Pancreas (tissue), 10 donors: Measurements from ENCODE around the gene DPYSL3. TPM values are rescaled to one million over a fixed set of nuclear protein-coding genes. Genes with fewer than 3 reads are reported as not detected.

ENCODE experiments used
- ATAC-seq, 4 donors: fragments of 200-7000 bp; cut with Tn5 transposase; one replicate each; pipeline versions ENCODE4 v1.8.0 to v1.9.1; 2020; ENCODE audit warnings: mild to moderate bottlenecking in 4 of 4, moderate library complexity in 4 of 4
- DNase-seq, 6 donors: peaks; one replicate each; pipeline ENCODE4 v3.0.0-alpha.2; 2020
- FAIRE-seq: peaks from 2 replicates; lab custom pipeline; 2012; peaks lifted over from hg19 to GRCh38; lab: Jason Lieb, UNC
- H3K27ac ChIP-seq, 4 donors: fragments of 200-600 bp; sonication (generic); 1 replicate in 3 of 4; 2 replicates in 1 of 4; pipeline versions ENCODE4 v1.5.0 to v1.8.0; 2020
- H3K27me3 ChIP-seq, 4 donors: fragments of 200-600 bp; one replicate each; pipeline ENCODE4 v1.8.0; 2021
- H3K36me3 ChIP-seq, 3 donors: fragments of 200-600 bp; sonication (generic) in 1 of 3; one replicate each; pipeline versions ENCODE4 v1.5.0 to v1.8.0; 2020 to 2021
- H3K4me1 ChIP-seq, 3 donors: fragments of 200-600 bp; one replicate each; pipeline ENCODE4 v1.8.0; 2021
- H3K4me3 ChIP-seq, 4 donors: fragments of 200-600 bp; sonication (generic) in 2 of 4; one replicate each; pipeline versions ENCODE4 v1.5.0 to v1.8.0; 2020 to 2021
- H3K9me3 ChIP-seq, 4 donors: fragments of 200-600 bp; one replicate each; pipeline ENCODE4 v1.8.0; 2021
- CTCF ChIP-seq, 4 donors: fragments of 200-600 bp; sonication (generic) in 3 of 4; IDR thresholded peaks; one replicate each; pipeline versions ENCODE4 v1.5.0 to v1.8.0; 2021; ENCODE audit warnings: antibody characterized with exemption in 4 of 4
- WGBS, 2 donors: extraction: QIAGEN DNeasy Blood & Tissue Kit; methylation state at CpG; one replicate each; pipeline ENCODE4 v1.1.7; 2013; 5-methylcytosine and 5-hydroxymethylcytosine counted together
- intact Hi-C, 3 donors: fragments of 100-400 bp; cut with DNase I; formaldehyde crosslinking; loops; one replicate each; pipeline versions ENCODE4 v1.11.1 to v1.14.2; 2022
- polyA plus RNA-seq, 2 donors: library from polyadenylated mRNA; stranded (reverse); fragments of 200-250 nt; gene quantifications; one replicate each; pipeline ENCODE4 v1.2.3, GENCODE V29; 2013
- total RNA-seq, 6 donors: library from RNA; stranded (reverse); fragmentation: NEBNext Ultra II Directional in 4 of 6; extraction: Animal tissue kit (Norgen Biotek cat#: 25700) in 4 of 6; gene quantifications; one replicate each; pipeline versions ENCODE4 v1.2.1 to v1.2.4, GENCODE V29; 2021 to 2023
- donor health status: healthy with polysubstance abuse.
- donor health status: DM: no; HTN: no; CAD: no; lungs with moderate emphysema.
- donor health status: DM: no; HTN: no; CAD: no.
- donor health status: control.
- donor health status: control.
- donor health status: Bipolar disorder and iron deficiency.
- donor health status: DM: yes; HTN: yes; CAD: no.
- donor health status: DM: no; HTN: no; CAD: no.
- donor health status: DM: no; HTN: no; CAD: no.
- donor health status: DM: yes; HTN: yes; CAD: no.

Gene DPYSL3
- total and polyA plus RNA-seq, 8 donors: 1.7 to 18.4 (median 5.0) TPM

GRCh38 chr5:147412561-147412960 lies 97.3 kb downstream of the DPYSL3 start:
- no peak for ATAC-seq
- Histone ChIP-seq H3K36me3 (no peaks in the 10 kb centered on the region), H3K27ac (no peak overlapping the region), H3K9me3 (no peaks in the 10 kb centered on the region), H3K4me3 (no peak overlapping the region), H3K4me1 (peaks cover 0 to 2% (median 0%) of the 10 kb centered on the region in 3 donors), H3K27me3 (no peaks in the 10 kb centered on the region)
- DNase-seq: no peak
- no peak for FAIRE-seq
- 92 to 95% methylated on average over 2 of the region's 2 CpGs for whole genome bisulfite sequencing, 2 donors
- no peak for TF ChIP-seq CTCF (IDR thresholded peaks at IDR 0.05)
- intact Hi-C loops: no loop called here

GRCh38 chr5:147411359-147412319 lies 98.2 kb downstream of the DPYSL3 start:
- Histone ChIP-seq H3K27me3 (no peaks in the 10 kb centered on the region), H3K4me1 (no peaks in the 10 kb centered on the region), H3K9me3 (no peaks in the 10 kb centered on the region), H3K36me3 (no peaks in the 10 kb centered on the region), H3K4me3 (no peak overlapping the region), H3K27ac (no peak overlapping the region)
- DNase-seq: no peak
- WGBS, 2 donors: 71 to 84% methylated on average over 8 of the region's 8 CpGs
- FAIRE-seq: no peak
- peak in 1 of 4 donors; percentile 19 for ATAC-seq
- intact Hi-C loops: no loop called here
- TF ChIP-seq CTCF (IDR thresholded peaks at IDR 0.05): no peak

- 72 to 79% methylated on average over 8 of the region's 8 CpGs for WGBS, 2 donors
- Histone ChIP-seq H3K27me3 (no peaks in the 10 kb centered on the region), H3K27ac (no peak overlapping the region), H3K36me3 (no peaks in the 10 kb centered on the region), H3K4me1 (no peaks in the 10 kb centered on the region), H3K9me3 (no peaks in the 10 kb centered on the region), H3K4me3 (no peak overlapping the region)
- TF ChIP-seq CTCF (IDR thresholded peaks at IDR 0.05): no peak
- intact Hi-C loops: no loop called here
- ATAC-seq (peak in 1 of 4 donors; percentile 20), DNase-seq (no peak), FAIRE-seq (no peak)
Measured at GRCh38 chr5:147410496-147411358, 99.1 kb downstream of the DPYSL3 start.

GRCh38 chr5:147408980-147409379 lies 100.9 kb downstream of the DPYSL3 start:
- Histone ChIP-seq H3K9me3 (no peaks in the 10 kb centered on the region), H3K4me3 (no peak overlapping the region), H3K27ac (no peak overlapping the region), H3K36me3 (no peaks in the 10 kb centered on the region), H3K27me3 (no peaks in the 10 kb centered on the region), H3K4me1 (peaks cover 0 to 5% (median 4%) of the 10 kb centered on the region in 3 donors)
- DNase-seq (no peak), FAIRE-seq (no peak), ATAC-seq (no peak)
- 91 to 99% methylated on average over 2 of the region's 2 CpGs for WGBS, 2 donors
- intact Hi-C loops: no loop called here
- no peak for TF ChIP-seq CTCF (IDR thresholded peaks at IDR 0.05)
